Measurements from ENCODE around the gene SREK1.

DNA sequence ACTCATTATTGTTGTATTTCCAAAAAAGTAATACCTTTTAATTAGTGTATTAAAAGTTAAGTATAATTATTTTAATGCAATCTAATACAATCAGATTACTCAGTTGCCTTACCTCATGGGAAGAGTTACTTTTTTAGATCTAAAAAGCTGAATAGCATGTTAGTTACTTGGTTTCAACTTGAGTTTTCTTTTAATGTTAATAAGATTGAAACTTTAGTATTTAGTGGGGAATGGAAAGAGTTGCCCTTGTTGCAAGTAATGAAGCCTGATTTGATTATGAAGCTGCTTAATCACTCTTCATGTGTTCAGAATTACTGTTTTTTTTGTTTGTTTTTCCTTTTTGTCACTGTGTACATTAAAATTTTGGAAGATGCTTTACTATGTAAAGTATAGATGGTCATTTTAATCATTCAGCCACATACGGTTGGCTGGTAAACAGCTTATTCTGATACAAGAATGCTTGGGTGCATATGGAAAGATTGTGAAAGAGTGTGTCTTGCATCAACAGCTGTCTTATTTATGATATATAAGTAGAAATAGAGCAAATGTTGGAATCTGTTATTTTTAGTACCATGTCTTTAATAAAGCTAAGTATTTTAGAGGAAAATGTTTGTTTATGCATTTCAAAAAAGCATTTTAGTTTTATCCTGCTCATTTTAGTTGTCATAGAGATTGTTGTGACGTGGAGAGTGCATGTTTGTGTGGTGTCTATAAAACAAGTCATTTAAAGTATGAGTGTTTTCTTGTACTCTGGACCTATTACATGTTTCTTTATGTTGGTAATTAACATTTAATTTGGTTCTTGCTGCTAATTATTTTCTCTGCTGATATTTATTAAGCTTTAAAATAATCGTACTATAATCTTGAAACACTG is 36.4 kb downstream of the SREK1 start:
- TF ChIP-seq CTCF (IDR thresholded peaks at IDR 0.05; ENCODE audit: low read length) = no peak
- TF ChIP-seq EZH2phosphoT487 (IDR thresholded peaks at IDR 0.05; ENCODE audit: low read length) = no peak
